Transverse colon (tissue), 4 donors: ENCODE results near the gene MAPK13. TPM values are rescaled to one million over a fixed set of nuclear protein-coding genes. Genes with fewer than 3 reads are reported as not detected.
"Not testable (repeated sequence)": the region's sequence is repeated elsewhere in the genome, so short reads cannot be mapped to it uniquely, and the experiment has no call there.

ENCODE experiments used
- DNase-seq: peaks from one replicate; pipeline ENCODE4 v3.0.0-alpha.2; 2019
- H3K27ac ChIP-seq, 4 donors: fragments of 200-600 bp; sonication (generic); 2 replicates each; pipeline ENCODE4 v1.5.1; 2016 to 2018; ENCODE audit warnings: inconsistent platforms in 4 of 4
- H3K27me3 ChIP-seq: fragments of 200-600 bp; sonication (generic); 2 replicates; pipeline ENCODE4 v1.5.1; 2017; ENCODE audit warnings: inconsistent platforms
- H3K36me3 ChIP-seq, 4 donors: fragments of 200-600 bp; sonication (generic); 2 replicates each; pipeline ENCODE4 v1.5.1; 2017 to 2019; ENCODE audit warnings: inconsistent platforms in 4 of 4
- H3K4me1 ChIP-seq, 4 donors: fragments of 200-600 bp; sonication (generic); 2 replicates each; pipeline ENCODE4 v1.5.1; 2017 to 2020; ENCODE audit warnings: inconsistent platforms in 4 of 4
- H3K4me3 ChIP-seq, 4 donors: fragments of 200-600 bp; sonication (generic); 1 replicate in 1 of 4; 2 replicates in 3 of 4; pipeline versions ENCODE4 v1.5.1 to v1.6.1; 2017 to 2019; ENCODE audit warnings: inconsistent platforms in 4 of 4
- H3K9me3 ChIP-seq, 2 donors: fragments of 200-600 bp; sonication (generic); 2 replicates each; pipeline ENCODE4 v1.5.1; 2017 to 2019; ENCODE audit warnings: inconsistent platforms in 2 of 2
- EP300 ChIP-seq: sonication (generic); formaldehyde crosslinking; IDR thresholded peaks from one replicate; pipeline ENCODE4 v1.6.1; 2017; ENCODE audit warnings: antibody characterized with exemption, low read depth
- POLR2A ChIP-seq: fragments of 450-650 bp; IDR thresholded peaks from one replicate; pipeline ENCODE4 v1.6.1; 2016; ENCODE audit warnings: antibody characterized with exemption, mild to moderate bottlenecking, moderate library complexity
- POLR2AphosphoS5 ChIP-seq, 3 donors: sonication (generic); formaldehyde crosslinking; IDR thresholded peaks; one replicate each; pipeline ENCODE4 v1.6.1; 2016; ENCODE audit warnings: antibody characterized with exemption in 3 of 3
- WGBS, 2 donors: methylation state at CpG; one replicate each; pipeline ENCODE4 v1.1.5; 2018; ENCODE audit warnings: low coverage in 1 of 2; 5-methylcytosine and 5-hydroxymethylcytosine counted together
- in situ Hi-C, 4 donors: fragments of 200-750 bp; cut with MboI; loops; one replicate each; pipeline versions ENCODE4 v1.15.0 to v1.15.1; 2017; ENCODE audit warnings: low sequenced_read_pairs in 3 of 4, low pct_ligation_motif_present in 1 of 4, low pct_unique_long_range_greater_than_20kb in 1 of 4
- intact Hi-C: fragments of 100-400 bp; cut with DNase I; formaldehyde crosslinking; loops from one replicate; pipeline ENCODE4 v1.15.1; 2023; ENCODE audit warnings: low total_unique reads
- total RNA-seq, 4 donors: library from RNA; depleted of rRNA; stranded (reverse); fragments of >200 nt; gene quantifications; one replicate each; pipeline ENCODE4 v1.1.0, GENCODE V29; 2016
- TF ChIP-seq, protein P1 (sequence below), 5 experiments: fragments of 200-600 bp in 3 of 5; fragments of 450-650 bp in 2 of 5; sonication (generic) in 3 of 5; IDR thresholded peaks; 1 replicate in 2 of 5; 2 replicates in 3 of 5; pipeline ENCODE4 v1.5.1; 2016 to 2017; ENCODE audit warnings: antibody characterized with exemption in 5 of 5, inconsistent platforms in 3 of 5, mild to moderate bottlenecking in 2 of 5, moderate library complexity in 1 of 5

MAPK13 gene
- total RNA-seq: 100 to 1,000 TPM in 3 of 4 donors, 10 to 100 TPM in 1; 67.7 to 200 (median 146) TPM

DNA sequence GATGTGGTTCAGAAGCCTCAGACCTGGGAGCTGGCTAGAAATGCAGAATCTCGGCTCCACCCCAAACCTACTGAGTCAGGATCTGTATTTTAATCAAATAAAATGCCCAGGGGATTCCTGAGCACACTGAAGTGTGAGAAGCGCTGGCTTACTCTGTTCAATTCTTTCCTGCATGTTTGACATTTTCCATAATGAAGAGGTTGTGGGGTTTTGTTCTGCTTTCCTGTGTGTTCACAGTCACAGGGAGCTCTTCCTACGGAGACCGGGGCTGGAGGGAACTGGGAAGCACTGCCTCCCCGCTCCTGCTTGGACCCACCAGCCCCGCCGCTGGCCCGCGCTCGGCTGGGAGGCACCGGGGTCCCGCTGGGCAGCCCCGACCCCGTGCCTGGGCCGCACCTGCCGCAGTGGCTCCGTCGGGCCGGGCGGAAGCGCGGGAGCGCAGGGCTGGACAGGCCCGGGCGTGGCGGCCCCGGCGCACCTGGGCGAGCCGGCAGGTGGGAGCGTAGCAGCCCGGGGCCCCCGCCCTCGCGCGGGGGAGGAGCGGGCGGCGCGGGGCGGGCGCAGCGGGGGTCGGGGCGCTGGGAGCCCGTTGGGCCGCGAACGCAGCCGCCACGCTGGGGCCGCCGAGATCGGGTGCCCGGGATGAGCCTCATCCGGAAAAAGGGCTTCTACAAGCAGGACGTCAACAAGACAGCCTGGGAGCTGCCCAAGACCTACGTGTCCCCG lies at the start of gene MAPK13:
TSS of gene MAPK13 (plus strand) at position 573 of the 726 bp plus-strand sequence. CDS start at position 643, 70 bp downstream.
- 2% methylated on average over 39 of the region's 59 CpGs; no CpG with 5 or more reads in 1 of the 2 donors for WGBS, 2 donors
- H3K27me3 ChIP-seq: peaks cover 7% of the 10 kb centered on the region
- in situ Hi-C loops: loop anchor here in 3 of 4 donors (10.0 kb wide), 2 partner anchors 55 to 75 kb away; no protein-coding TSS in a partner anchor
- no peaks in the 10 kb centered on the region for H3K9me3 ChIP-seq
- peaks cover 14 to 29% (median 24%) of the 10 kb centered on the region in 4 donors for H3K4me1 ChIP-seq
- no peak for TF ChIP-seq EP300
- TF ChIP-seq, protein P1, sequence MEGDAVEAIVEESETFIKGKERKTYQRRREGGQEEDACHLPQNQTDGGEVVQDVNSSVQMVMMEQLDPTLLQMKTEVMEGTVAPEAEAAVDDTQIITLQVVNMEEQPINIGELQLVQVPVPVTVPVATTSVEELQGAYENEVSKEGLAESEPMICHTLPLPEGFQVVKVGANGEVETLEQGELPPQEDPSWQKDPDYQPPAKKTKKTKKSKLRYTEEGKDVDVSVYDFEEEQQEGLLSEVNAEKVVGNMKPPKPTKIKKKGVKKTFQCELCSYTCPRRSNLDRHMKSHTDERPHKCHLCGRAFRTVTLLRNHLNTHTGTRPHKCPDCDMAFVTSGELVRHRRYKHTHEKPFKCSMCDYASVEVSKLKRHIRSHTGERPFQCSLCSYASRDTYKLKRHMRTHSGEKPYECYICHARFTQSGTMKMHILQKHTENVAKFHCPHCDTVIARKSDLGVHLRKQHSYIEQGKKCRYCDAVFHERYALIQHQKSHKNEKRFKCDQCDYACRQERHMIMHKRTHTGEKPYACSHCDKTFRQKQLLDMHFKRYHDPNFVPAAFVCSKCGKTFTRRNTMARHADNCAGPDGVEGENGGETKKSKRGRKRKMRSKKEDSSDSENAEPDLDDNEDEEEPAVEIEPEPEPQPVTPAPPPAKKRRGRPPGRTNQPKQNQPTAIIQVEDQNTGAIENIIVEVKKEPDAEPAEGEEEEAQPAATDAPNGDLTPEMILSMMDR (IDR thresholded peaks at IDR 0.05): no peak
- peak in 1 of 3 donors; percentile 4 for TF ChIP-seq POLR2AphosphoS5 (IDR thresholded peaks at IDR 0.05)
- no peak for TF ChIP-seq POLR2A
- peak within 1 kb of the TSS; percentile 44 to 69 (median 54) for H3K4me3 ChIP-seq
- intact Hi-C loops: no loop called here
- DNase-seq: peak; percentile 74
- peaks cover 0 to 4% (median under 1%) of the 10 kb centered on the region in 4 donors for H3K36me3 ChIP-seq
- peak within 1 kb of the TSS; percentile 87 to 96 (median 90) for H3K27ac ChIP-seq

DNA sequence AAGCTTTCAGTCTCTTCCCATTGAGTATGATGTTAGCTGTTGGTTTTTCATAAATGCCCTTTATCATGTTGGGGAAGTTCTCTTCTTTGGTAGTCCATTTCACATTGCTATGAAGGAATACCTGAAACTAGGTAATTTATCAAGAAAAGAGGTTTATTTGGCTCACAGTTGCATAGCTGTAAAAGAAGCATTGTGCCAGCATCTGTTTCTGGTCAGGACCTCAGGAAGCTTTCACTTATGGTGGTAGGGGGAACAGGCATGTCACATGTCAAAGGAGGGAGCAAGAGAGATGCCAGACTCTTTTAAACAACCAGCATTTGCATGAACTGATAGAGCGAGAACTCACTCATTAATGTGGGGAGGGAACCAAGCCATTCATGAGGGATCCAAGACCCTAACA lies 48.0 kb upstream of the MAPK13 start:
- Histone ChIP-seq H3K27ac (no peak overlapping the region), H3K36me3 (peaks cover 0 to 71% (median 31%) of the 10 kb centered on the region in 4 donors), H3K4me3 (no peak overlapping the region), H3K4me1 (peaks cover 0 to 5% (median 2%) of the 10 kb centered on the region in 4 donors), H3K9me3 (peaks cover 0 to 5% of the 10 kb centered on the region in 2 donors), H3K27me3 (no peaks in the 10 kb centered on the region)
- intact Hi-C loops: no loop called here
- no peak for DNase-seq
- TF ChIP-seq, protein P1 (IDR thresholded peaks at IDR 0.05): no peak
- TF ChIP-seq POLR2A: no peak
- no peak for TF ChIP-seq POLR2AphosphoS5 (IDR thresholded peaks at IDR 0.05)
- TF ChIP-seq EP300: no peak
- WGBS, 2 donors: 100% methylated on average over 1 of the region's 1 CpG; no CpG with 5 or more reads in 1 of the 2 donors
- in situ Hi-C loops: no loop called here

DNA sequence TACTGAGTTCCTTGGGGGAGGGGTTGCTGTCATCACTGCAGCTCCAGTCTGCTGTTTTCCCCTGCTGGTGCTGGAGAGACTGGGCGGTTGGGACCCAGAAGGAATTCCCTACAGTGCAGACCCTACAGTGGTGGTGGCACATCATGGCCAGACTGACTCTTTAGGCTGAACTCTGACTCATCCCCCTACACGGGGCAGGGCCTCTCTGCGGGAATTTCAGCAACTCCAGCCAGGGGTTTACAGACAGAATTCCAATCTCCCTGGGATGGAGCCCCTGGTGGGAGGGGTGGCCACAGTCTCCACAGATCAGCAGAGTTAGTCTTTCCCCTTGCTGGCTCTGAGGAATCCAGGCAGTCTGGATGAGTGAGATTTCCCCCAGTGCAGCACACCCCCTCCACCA lies 46.9 kb upstream of the MAPK13 start:
- 100% methylated on average over 3 of the region's 3 CpGs; no CpG with 5 or more reads in 1 of the 2 donors for WGBS, 2 donors
- Histone ChIP-seq H3K4me1 (peaks cover 0 to 5% (median 2%) of the 10 kb centered on the region in 4 donors), H3K36me3 (peaks cover 0 to 63% (median 31%) of the 10 kb centered on the region in 4 donors), H3K4me3 (no peak overlapping the region), H3K27me3 (no peaks in the 10 kb centered on the region), H3K9me3 (peaks cover 0 to 5% of the 10 kb centered on the region in 2 donors), H3K27ac (no peak overlapping the region)
- in situ Hi-C loops: no loop called here
- TF ChIP-seq POLR2AphosphoS5 (IDR thresholded peaks at IDR 0.05): no peak
- TF ChIP-seq, protein P1 (IDR thresholded peaks at IDR 0.05): no peak
- no peak for TF ChIP-seq POLR2A
- no peak for TF ChIP-seq EP300
- no peak for DNase-seq
- intact Hi-C loops: no loop called here

DNA sequence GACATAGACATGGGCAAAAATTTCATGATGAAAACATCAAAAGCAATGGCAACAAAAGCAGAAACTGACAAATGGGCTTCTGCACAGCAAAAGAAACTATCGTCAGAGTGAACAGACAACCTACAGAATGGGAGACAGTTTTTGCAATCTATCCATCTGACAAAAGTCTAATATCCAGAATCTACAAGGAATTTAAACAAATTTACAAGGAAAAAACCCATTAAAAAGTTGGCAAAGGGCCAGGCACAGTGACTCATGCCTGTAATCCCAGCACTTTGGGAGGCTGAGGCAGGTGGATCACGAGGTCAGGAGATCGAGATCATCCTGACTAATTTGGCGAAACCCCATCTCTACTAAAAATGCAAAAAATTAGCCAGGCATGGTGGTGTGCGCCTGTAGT lies 42.1 kb upstream of the MAPK13 start:
- intact Hi-C loops, H3K4me3 ChIP-seq, H3K9me3 ChIP-seq, DNase-seq, in situ Hi-C loops, H3K4me1 ChIP-seq, H3K27ac ChIP-seq, H3K27me3 ChIP-seq: not testable (repeated sequence)
- 81 to 100% methylated on average over 1 to 5 of the region's 5 CpGs for WGBS, 2 donors
- peaks cover 0 to 15% (median 8%) of the 10 kb centered on the region in 4 donors for H3K36me3 ChIP-seq
